Measurements from ENCODE around the gene OR2A1. TPM values are rescaled to one million over a fixed set of nuclear protein-coding genes. Genes with fewer than 3 reads are reported as not detected.
"Not testable (repeated sequence)": the region's sequence is repeated elsewhere in the genome, so short reads cannot be mapped to it uniquely, and the experiment has no call there.

The OR2A1 gene
- total RNA-seq, 1 donor from 2014 or later: not detected

DNA sequence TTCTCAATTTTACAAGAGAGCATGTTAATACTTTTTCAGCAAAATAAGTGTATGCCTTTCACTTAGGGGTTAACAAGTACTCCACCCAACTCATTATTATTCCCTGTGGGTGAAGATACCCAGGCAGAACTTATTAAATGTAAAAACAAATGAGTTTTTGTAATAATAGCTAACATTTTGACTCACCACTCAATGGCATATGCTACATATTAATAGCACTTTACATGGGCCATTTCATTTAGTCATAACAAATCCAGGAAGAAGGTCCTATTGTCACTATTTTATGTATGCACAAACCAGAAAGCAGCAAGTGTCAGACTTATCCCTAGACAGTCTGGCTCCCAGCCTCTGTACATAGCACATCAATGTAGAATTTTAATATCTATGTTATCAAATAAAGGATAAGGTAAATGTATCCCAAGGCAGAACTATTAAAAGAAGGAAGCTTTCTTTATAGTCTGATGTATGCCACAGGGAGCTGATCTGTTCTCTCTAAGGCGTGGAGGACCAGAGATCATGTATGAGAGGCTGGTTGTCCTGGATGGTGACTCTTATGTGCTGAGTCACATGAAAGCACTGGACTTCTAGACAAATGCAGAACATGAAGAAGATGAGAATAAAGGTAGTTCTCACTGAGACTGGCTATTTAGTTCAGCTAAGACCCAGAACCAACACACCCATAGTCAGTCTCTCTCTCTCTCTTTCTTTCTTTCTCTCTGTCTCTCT, 9.5 kb upstream of the OR2A1 start:
- H3K4me1 Mint-ChIP-seq (ENCODE audit: low read depth); H3K9me3 Mint-ChIP-seq; intact Hi-C loops (cut with micrococcal nuclease); H3K27ac Mint-ChIP-seq; DNase-seq (ENCODE audit: low spot score); H3K4me3 Mint-ChIP-seq; H3K36me3 Mint-ChIP-seq (ENCODE audit: low read depth); H3K27me3 Mint-ChIP-seq (ENCODE audit: insufficient read depth): not testable (repeated sequence)

DNA sequence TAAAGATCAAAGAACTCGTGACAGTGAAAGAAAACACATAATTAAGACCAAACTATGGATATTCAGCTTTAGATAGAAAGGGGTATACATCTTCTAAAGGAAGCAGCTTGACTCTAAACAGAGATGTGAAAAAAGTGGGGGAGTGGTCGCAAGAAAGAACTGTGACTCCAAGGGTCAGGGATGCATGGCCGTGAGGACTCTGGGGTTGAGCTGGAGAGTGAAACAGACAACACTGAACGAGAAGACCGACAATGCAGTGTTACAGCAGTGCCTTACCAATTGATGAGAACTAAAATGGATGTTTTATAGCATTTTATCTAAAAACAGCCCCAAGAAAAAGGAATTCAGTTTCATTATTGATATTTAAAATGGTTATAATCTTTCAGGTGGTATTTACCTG, 8.6 kb upstream of the OR2A1 start:
- H3K27ac Mint-ChIP-seq; DNase-seq (ENCODE audit: low spot score); intact Hi-C loops (cut with micrococcal nuclease); H3K4me1 Mint-ChIP-seq (ENCODE audit: low read depth); H3K27me3 Mint-ChIP-seq (ENCODE audit: insufficient read depth); H3K9me3 Mint-ChIP-seq; H3K4me3 Mint-ChIP-seq; H3K36me3 Mint-ChIP-seq (ENCODE audit: low read depth): not testable (repeated sequence)

- H3K36me3 Mint-ChIP-seq (ENCODE audit: low read depth); H3K4me1 Mint-ChIP-seq (ENCODE audit: low read depth); H3K27ac Mint-ChIP-seq; H3K4me3 Mint-ChIP-seq; H3K9me3 Mint-ChIP-seq; intact Hi-C loops (cut with micrococcal nuclease); H3K27me3 Mint-ChIP-seq (ENCODE audit: insufficient read depth); DNase-seq (ENCODE audit: low spot score): not testable (repeated sequence)
Observed at GRCh38 chr7:144305156-144305555, 7.1 kb upstream of the OR2A1 start.

GRCh38 chr7:144309702-144310101, 2.5 kb upstream of the OR2A1 start:
- DNase-seq (ENCODE audit: low spot score); intact Hi-C loops (cut with micrococcal nuclease); H3K4me3 Mint-ChIP-seq; H3K9me3 Mint-ChIP-seq; H3K27me3 Mint-ChIP-seq (ENCODE audit: insufficient read depth); H3K4me1 Mint-ChIP-seq (ENCODE audit: low read depth); H3K36me3 Mint-ChIP-seq (ENCODE audit: low read depth); H3K27ac Mint-ChIP-seq: not testable (repeated sequence)

DNA sequence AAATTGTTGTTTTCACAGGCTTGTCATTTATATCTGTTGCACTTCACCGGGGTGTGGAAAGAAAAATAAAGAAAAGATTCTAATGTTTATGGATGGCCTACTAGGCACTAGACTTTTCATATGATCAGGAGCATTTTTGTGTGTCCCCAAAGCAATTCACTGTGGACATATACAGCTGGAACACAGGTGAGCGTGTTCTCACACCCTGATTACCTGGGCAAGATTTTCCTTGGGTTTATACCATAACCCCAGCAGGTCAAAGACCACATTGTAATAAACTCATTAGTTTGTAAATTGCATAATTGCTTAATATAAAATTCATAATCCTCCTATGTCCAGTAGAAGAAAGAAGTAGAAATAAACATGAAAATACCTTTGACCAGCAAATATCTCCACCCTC, 1.0 kb upstream of the OR2A1 start:
- H3K27me3 Mint-ChIP-seq (ENCODE audit: insufficient read depth); H3K27ac Mint-ChIP-seq; DNase-seq (ENCODE audit: low spot score); H3K4me3 Mint-ChIP-seq; intact Hi-C loops (cut with micrococcal nuclease); H3K9me3 Mint-ChIP-seq; H3K36me3 Mint-ChIP-seq (ENCODE audit: low read depth); H3K4me1 Mint-ChIP-seq (ENCODE audit: low read depth): not testable (repeated sequence)

GRCh38 chr7:144317537-144317936, 5.3 kb downstream of the OR2A1 start:
- H3K4me3 Mint-ChIP-seq; H3K27me3 Mint-ChIP-seq (ENCODE audit: insufficient read depth); intact Hi-C loops (cut with micrococcal nuclease); H3K4me1 Mint-ChIP-seq (ENCODE audit: low read depth); H3K9me3 Mint-ChIP-seq; DNase-seq (ENCODE audit: low spot score); H3K27ac Mint-ChIP-seq; H3K36me3 Mint-ChIP-seq (ENCODE audit: low read depth): not testable (repeated sequence)

GRCh38 chr7:144319547-144319946, 7.3 kb downstream of the OR2A1 start:
- H3K4me3 Mint-ChIP-seq; H3K4me1 Mint-ChIP-seq (ENCODE audit: low read depth); H3K27ac Mint-ChIP-seq; DNase-seq (ENCODE audit: low spot score); H3K36me3 Mint-ChIP-seq (ENCODE audit: low read depth); H3K27me3 Mint-ChIP-seq (ENCODE audit: insufficient read depth); intact Hi-C loops (cut with micrococcal nuclease); H3K9me3 Mint-ChIP-seq: not testable (repeated sequence)

GRCh38 chr7:144321677-144322206, 9.5 kb downstream of the OR2A1 start:
- intact Hi-C loops (cut with micrococcal nuclease): not testable (repeated sequence)

DNA sequence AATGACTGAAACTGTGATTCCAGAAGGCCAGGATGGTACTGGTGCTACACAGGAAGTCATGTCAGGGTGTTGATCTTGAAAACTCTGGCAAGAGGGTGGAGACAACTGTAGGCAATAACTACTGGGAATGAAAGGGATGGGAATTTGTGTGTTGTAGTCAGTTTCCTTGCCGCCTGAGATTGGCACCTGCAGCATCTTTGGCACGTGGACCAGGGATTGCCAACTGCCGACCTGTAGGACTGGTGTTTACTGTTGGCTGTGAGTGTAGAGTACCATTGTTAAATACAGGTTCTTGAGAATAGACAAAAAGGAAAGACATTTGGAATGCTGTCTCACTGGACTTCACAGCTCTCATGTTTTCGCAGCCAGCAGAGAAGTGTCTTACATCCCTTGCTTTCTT, 11.1 kb downstream of the OR2A1 start:
- H3K9me3 Mint-ChIP-seq; H3K27ac Mint-ChIP-seq; H3K27me3 Mint-ChIP-seq (ENCODE audit: insufficient read depth); H3K36me3 Mint-ChIP-seq (ENCODE audit: low read depth); DNase-seq (ENCODE audit: low spot score); intact Hi-C loops (cut with micrococcal nuclease); H3K4me3 Mint-ChIP-seq; H3K4me1 Mint-ChIP-seq (ENCODE audit: low read depth): not testable (repeated sequence)

More at GRCh38 chr7:144321677-144322206, 9.5 kb downstream of the OR2A1 start:
- not testable (repeated sequence) for H3K4me1 Mint-ChIP-seq (ENCODE audit: low read depth); H3K27ac Mint-ChIP-seq; DNase-seq (ENCODE audit: low spot score); H3K4me3 Mint-ChIP-seq; H3K36me3 Mint-ChIP-seq (ENCODE audit: low read depth); H3K27me3 Mint-ChIP-seq (ENCODE audit: insufficient read depth); H3K9me3 Mint-ChIP-seq

DNA sequence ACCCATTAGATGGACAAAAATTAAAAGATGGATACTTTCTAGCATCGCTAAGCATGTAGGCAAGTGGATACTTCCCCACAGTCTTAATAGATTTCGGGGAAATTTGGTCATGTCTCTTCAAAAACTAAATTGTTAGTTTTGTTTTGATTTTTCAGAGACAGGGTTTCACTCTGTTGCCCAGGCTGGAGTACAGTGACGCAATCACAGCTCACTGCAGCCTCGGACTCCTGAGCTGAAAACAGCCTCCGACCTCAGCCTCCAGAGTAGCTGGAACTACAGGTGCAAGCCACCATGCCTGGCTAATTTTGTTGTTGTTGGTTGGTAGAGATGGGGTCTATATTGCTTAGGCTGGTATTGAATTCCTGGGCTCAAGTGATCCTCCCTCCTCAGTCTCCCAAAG, 13.6 kb downstream of the OR2A1 start:
- H3K4me1 Mint-ChIP-seq (ENCODE audit: low read depth); DNase-seq (ENCODE audit: low spot score); H3K4me3 Mint-ChIP-seq; H3K36me3 Mint-ChIP-seq (ENCODE audit: low read depth); H3K27ac Mint-ChIP-seq; intact Hi-C loops (cut with micrococcal nuclease); H3K27me3 Mint-ChIP-seq (ENCODE audit: insufficient read depth); H3K9me3 Mint-ChIP-seq: not testable (repeated sequence)

DNA sequence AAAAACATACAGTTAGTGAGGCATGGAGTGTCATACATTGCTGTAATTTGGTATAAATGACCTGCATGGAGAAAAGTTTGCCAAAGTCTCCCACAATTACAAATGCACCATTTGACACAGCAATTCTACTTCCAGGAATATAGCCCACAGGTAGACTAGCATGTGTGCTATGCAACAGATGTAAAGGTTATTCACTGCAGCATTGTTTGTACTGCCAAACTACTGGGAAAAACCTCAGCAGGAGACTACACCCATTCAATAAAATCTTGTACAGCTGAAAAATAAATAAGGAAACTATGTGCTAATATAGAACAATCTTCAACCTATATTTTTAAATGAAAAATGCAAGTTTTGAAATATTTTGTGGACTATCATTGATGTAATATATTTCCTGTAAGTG, 17.8 kb downstream of the OR2A1 start:
- H3K9me3 Mint-ChIP-seq; DNase-seq (ENCODE audit: low spot score); H3K36me3 Mint-ChIP-seq (ENCODE audit: low read depth); H3K4me1 Mint-ChIP-seq (ENCODE audit: low read depth); H3K27ac Mint-ChIP-seq; intact Hi-C loops (cut with micrococcal nuclease); H3K27me3 Mint-ChIP-seq (ENCODE audit: insufficient read depth); H3K4me3 Mint-ChIP-seq: not testable (repeated sequence)

- DNase-seq (ENCODE audit: low spot score); intact Hi-C loops (cut with micrococcal nuclease); H3K4me1 Mint-ChIP-seq (ENCODE audit: low read depth); H3K27ac Mint-ChIP-seq; H3K36me3 Mint-ChIP-seq (ENCODE audit: low read depth); H3K9me3 Mint-ChIP-seq; H3K4me3 Mint-ChIP-seq; H3K27me3 Mint-ChIP-seq (ENCODE audit: insufficient read depth): not testable (repeated sequence)
Observed at GRCh38 chr7:144331221-144331995, 19.2 kb downstream of the OR2A1 start.

- not testable (repeated sequence) for H3K27me3 Mint-ChIP-seq (ENCODE audit: insufficient read depth)
Observed at GRCh38 chr7:144331996-144332288, 19.7 kb downstream of the OR2A1 start.

More at GRCh38 chr7:144331996-144332288, 19.7 kb downstream of the OR2A1 start:
- H3K36me3 Mint-ChIP-seq (ENCODE audit: low read depth); H3K27ac Mint-ChIP-seq; H3K4me3 Mint-ChIP-seq; H3K9me3 Mint-ChIP-seq; H3K4me1 Mint-ChIP-seq (ENCODE audit: low read depth); DNase-seq (ENCODE audit: low spot score); intact Hi-C loops (cut with micrococcal nuclease): not testable (repeated sequence)

Measured in activated T-helper 1 cell treated with anti-CD3 and anti-CD28 coated beads, Interleukin-12 subunit alpha, Interleukin-12 subunit beta, Interleukin-2, Interleukin-4 antibody, amounts not matched to agents 30 ng/mL and 10 ng/mL and 1 ng/mL, durations not matched to agents 14 hours and 24 hours and 36 hours (primary cell).